ENCODE results near the gene TLN1.

TLN1 gene

GRCh38 chr9:35728041-35728971 lies 3.7 kb downstream of the TLN1 start:
- peak; percentile 86 for DNase-seq (ENCODE audit: low read depth)

GRCh38 chr9:35727676-35728040 lies 4.3 kb downstream of the TLN1 start:
- no peak for DNase-seq (ENCODE audit: low read depth)

DNA sequence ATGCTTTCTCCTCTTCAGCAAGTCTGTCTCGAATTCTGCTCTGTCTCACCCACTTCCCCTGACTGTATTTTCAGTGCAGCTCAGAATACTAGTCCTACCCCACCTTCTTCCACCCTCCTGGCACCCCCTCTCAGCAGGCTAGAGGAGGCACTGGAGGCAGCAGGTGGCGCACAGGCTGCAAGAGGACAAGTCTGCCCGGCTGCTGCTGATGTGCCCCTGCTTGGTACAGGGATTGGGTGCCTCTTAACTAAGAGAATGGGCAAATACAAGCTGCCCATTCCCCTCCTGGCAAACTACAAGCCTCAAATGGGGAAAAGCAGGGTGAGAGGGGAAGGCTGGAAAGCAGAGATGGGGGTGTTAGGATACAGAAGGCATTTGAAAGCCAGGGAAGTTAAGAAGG lies 5.1 kb downstream of the TLN1 start:
- DNase-seq (ENCODE audit: low read depth) = no peak

DNA sequence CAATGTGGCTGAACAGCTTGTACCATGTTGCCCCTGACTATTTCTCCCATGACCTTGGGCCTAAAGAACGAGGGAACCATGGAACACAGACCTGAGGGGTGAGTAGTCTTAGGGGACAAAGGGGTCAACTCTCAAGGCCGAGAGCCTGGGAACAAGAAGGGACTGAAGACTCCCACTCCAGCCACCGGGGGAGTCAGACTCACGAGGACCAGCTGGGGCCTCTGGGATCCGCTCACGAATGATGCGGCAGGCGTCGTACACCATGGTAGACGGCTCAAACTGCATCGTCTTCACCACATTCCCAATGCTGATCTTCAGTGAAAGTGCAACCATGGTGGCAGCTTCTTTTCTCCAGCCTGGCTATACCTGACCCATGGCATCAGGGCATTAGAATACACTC lies 6.6 kb downstream of the TLN1 start:
- no peak for DNase-seq (ENCODE audit: low read depth)

GRCh38 chr9:35723908-35724307 lies 8.1 kb downstream of the TLN1 start:
- no peak for DNase-seq (ENCODE audit: low read depth)

- DNase-seq (ENCODE audit: low read depth) = no peak
Measured at GRCh38 chr9:35723426-35723825, 8.6 kb downstream of the TLN1 start.

DNA sequence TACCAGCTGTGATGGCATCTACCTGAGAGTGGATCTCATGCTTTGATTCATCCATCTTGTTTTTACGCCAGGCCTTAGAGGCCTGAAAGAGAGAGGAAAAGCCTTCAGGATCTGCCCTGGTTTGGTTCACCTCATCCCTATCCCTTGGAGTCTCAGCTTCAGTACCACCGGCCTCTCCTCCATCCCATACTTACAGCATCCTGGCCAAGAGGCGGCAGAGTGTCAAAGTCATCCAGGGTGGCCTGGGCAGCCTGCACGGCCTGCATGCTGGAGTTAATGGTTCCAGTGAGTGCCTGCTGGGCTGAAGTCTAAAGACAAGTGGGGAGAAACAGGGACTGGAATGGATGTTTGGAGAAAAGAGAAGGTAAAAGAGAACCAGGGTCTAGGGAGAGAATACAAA lies 12.4 kb downstream of the TLN1 start:
- no peak for DNase-seq (ENCODE audit: low read depth)

DNA sequence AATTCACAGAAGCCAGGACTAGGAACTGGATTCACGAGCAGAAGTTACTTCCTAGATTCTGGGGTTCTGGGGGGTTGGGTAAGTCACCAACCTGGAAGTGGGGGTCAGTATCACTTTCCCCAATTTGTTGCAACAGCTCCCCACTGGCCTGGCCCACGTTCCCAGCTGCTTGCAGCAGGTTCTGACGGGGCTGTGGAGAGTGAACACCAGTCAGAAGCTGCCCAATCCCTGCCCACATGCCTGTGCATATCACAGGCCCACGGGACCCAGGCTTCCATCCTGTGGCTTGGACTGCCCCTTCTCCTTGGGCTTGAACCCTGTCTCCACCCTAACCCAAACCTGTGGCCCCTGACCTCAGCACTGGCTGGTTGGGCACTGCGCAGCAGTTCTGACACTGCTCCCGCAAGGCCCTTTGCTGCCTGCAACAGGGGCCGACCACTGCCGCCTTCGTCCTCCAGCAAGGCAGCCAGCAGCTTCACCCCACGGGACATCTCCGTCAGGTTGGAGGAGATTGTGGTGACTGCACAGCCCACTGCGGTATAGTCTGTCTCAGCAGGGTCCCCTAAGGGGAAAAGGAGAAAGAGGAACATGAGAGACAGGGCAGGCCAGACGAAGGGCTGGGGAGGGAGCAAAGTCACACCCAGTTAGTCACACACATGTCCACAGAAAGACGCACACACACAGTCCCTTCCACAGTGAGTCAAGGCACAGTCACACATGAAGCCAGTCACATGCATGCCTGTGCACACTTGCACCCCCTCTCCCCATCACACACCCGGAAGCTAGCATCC lies 13.1 kb downstream of the TLN1 start:
- DNase-seq (ENCODE audit: low read depth) = no peak

DNA sequence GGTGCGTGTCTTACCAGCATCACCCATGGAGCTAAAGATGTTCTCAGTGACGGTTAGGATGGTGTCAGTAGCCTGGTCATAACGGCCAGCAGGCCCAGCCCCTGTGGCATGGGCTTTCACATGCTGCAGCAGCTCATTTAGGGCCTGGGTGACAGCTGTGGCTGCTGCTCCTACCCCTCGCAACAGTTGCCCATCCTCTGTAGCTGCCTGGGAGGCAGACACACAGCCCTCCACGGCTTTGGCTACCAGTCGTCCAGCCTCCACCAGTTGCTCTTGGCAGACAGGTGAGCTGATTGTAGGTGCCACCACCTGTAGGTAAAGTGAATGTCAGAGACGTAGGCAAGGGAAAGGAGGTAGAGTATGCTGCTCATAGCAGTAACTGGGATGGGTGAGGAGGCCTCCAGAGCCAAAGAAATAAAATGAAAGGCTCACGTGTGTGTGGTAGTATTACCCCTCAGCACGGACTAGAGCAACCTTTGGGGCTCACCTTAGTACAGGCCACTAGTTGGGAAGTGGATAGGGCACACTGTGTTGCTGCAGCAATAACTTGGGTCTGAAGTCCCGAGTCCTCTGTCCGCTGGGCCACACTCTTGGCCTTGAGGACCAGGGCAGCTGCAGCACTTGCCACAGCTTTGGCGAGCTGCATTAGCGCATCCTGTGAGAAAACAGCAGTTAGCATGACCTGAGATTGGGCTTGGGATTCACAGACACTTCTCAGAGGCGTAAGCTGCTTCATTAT lies 14.7 kb downstream of the TLN1 start:
- DNase-seq (ENCODE audit: low read depth) = no peak

GRCh38 chr9:35716230-35716629 lies 15.8 kb downstream of the TLN1 start:
- DNase-seq (ENCODE audit: low read depth) = no peak

DNA sequence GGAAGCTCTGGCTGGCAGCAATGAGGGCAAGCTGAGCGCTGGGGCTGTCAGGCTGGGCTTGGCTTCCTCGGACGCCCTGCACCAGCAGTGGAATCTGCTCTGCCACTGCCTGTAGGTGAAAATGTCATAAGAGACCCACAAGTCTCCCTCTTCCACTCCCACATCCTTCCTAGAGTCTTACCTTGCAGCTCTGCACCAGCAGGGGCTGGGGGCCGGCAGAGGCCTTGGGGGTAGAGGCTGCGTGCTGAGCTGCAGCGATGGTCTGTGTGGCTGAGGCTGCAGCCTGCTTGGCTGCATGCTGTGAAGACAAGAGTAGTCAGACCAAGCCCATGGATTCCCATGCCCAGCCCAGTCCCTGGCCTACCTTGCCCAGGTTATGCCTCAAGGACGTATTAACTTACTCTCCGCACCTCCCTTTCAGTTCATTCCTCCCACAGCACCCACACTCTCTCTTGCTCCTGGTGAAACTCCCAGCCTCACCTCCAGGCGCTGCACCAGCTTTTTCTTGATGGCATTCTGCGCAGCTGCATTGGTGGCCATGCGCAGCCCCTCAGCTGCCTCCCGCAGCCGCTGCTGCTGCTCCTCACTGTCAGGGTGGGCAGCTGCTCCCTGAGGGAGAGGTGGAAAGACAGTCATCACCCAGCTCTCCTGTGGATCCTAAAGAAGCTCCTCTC lies 17.3 kb downstream of the TLN1 start:
- no peak for DNase-seq (ENCODE audit: low read depth)

- DNase-seq (ENCODE audit: low read depth) = no peak
Measured at GRCh38 chr9:35714123-35714522, 17.9 kb downstream of the TLN1 start.

DNA sequence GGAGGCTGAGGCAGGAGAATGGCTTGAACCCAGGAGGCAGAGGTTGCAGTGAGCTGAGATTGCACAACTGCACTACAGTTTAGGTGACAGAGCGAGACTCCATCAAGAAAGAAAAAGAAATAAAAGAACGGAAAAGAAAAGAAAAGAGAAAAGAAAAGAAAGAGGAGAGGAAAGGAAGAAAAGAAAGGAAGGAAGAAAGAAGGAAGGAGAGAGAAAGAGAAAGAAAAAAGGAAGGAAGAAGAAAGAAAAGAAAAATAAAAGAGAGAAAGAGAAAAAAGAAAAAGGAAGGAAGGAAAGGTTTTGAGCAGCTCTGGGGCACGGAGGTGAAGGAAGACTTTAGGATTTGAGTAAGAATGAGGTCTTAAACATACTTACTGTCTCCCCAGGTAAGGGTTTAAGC lies 18.4 kb downstream of the TLN1 start:
- no peak for DNase-seq (ENCODE audit: low read depth)

DNA sequence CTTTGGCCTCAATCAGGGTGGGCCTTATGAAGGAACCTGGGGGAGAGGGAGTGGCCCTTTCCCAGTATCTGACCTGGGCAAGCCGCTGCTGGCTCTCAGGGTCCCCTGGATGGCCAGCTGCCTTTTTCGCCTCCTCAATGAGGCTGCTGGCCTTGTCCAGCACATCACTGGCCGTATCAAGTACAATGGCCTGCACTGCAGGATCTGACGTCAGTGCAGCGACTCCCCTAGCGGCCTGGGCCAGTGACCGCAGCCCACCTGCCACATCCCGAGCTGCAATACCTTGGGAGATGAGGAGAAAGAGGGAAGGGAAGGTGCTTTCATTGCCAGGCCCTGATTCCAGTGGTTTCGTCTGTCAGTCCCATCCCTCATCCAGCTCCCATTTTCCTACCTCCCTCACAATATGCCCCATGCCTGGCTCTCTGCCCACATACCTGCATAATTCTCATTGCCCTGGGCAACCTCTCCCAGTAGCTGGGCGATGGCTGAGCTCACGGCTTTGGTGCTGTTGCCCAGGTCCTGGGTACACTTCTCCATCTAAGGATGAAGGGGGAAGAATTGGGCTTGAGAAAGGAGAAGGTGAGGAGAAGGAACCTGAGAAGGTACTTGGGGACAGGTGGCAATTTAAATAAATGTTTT lies 19.1 kb downstream of the TLN1 start:
- no peak for DNase-seq (ENCODE audit: low read depth)

GRCh38 chr9:35711501-35712428 lies 20.2 kb downstream of the TLN1 start:
- DNase-seq (ENCODE audit: low read depth) = no peak

DNA sequence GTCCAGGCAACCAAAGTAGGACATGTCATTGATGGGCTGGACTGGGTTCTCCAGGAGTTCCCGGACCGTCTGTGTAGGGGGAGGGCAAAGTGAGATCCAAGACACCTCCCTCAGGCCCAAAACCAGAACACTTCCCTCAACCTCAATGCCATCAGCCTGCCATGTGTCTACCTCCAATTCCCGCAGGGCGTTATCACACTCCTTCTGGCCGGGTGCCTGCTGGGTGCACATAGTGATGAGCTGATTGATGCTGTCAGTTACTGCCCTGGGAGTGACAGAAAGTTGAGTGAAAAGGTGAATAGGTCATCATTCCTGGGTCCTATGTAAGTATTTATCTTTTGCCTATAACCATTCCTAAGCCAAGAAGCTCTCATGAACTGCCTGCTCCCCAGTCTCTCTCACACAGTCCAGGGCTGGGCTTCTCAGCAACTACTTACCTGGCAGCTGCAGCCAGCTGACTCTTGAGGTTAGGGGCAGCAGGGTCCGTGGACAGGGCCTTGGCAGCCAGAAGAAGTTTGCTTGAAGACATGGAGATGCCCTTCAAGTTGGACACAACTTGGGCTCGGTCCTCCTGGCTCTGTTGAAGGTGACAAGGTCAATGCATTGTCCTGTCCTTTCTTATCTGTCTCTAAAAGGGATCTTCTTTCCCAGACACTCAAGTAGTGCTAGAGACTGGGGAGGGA lies 21.0 kb downstream of the TLN1 start:
- no peak for DNase-seq (ENCODE audit: low read depth)

DNA sequence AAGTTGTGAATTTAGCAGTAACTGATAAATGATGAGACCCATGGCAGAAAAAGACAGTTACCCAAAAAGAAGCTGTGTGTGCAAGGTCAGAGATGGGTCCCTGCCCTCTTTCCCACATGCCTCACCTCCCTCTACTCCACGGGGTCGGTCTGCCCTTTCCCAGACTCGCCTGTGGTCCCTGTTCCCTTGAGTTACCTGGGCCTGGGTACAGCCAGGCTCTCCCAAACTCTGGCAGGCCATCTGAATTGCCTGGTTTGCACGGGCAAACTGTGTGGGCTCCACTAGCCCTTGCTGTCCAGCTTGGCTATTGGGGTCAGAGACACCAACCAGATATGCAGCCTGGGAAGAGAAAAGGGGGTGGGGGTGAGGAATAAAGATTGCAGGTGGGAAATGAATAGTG lies 23.8 kb downstream of the TLN1 start:
- no peak for DNase-seq (ENCODE audit: low read depth)

- no peak for DNase-seq (ENCODE audit: low read depth)
Measured at GRCh38 chr9:35706951-35707350, 25.0 kb downstream of the TLN1 start.

GRCh38 chr9:35705836-35706430 lies 26.1 kb downstream of the TLN1 start:
- DNase-seq (ENCODE audit: low read depth) = no peak
